ENCODE results near the gene CCDC90B.

DNA sequence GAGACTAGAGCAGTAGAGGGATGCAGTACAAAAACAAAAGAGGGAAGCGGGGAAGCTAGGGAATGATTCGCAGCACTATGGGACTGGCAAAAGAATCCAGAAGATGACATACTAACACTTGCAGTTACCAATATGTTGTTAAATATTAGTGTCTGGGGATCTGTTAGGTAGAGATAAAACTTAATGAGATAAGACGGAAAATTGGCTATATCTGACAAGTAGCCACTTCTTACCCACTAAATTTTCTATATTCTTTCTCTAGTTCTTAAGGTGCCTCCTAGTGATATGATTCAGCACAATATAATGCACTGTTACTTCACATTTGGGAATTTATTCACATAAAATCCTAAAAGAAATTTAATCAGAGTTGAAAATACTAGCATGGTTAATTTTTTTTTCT is 30.8 kb downstream of the CCDC90B start:
- TF ChIP-seq CTCF (IDR thresholded peaks at IDR 0.05; ENCODE audit: low read length): no peak
- no peak for TF ChIP-seq EZH2 (IDR thresholded peaks at IDR 0.05; ENCODE audit: borderline replicate concordance, low read length)
